H1 (cell line): ENCODE results near the gene PKP1. TPM values are rescaled to one million over a fixed set of nuclear protein-coding genes. Genes with fewer than 3 reads are reported as not detected.
A peak's percentile ranks its signal among the peaks of the same experiment; 100 is the strongest.

Experiments
- CTCF ChIA-PET: fragments of 300-600 bp; sonication (Branson Sonifier 250); formaldehyde crosslinking; loops from one replicate; lab custom pipeline; 2021; ENCODE audit not compliant: partially characterized antibody; lab: Charles Lee
- POLR2A ChIA-PET: fragments of 300-600 bp; sonication (Branson Sonifier 250); formaldehyde crosslinking; loops from one replicate; lab custom pipeline; 2021; ENCODE audit warnings: inconsistent platforms; ENCODE audit not compliant: partially characterized antibody; lab: Charles Lee
- DNase-seq, 2 experiments: peaks; one replicate each; pipeline versions ENCODE4 v3.0.0 to v3.0.0-alpha.2; 2010 to 2022; ENCODE audit warnings: low spot score in 2 of 2, low read depth in 1 of 2, mixed read lengths in 1 of 2
- FAIRE-seq: peaks from 2 replicates; lab custom pipeline; 2011; peaks lifted over from hg19 to GRCh38; lab: Jason Lieb, UNC
- H2AFZ ChIP-seq: 2 replicates; pipeline ENCODE4 v1.8.1; 2012; ENCODE audit warnings: low read length, inconsistent platforms
- H2AK5ac ChIP-seq: 2 replicates; pipeline ENCODE4 v1.6.1; 2013; ENCODE audit warnings: low read depth, low read length
- H2BK120ac ChIP-seq: replicated peaks from 2 replicates; pipeline ENCODE3; 2013; ENCODE audit warnings: low read depth, low read length, inconsistent platforms
- H2BK12ac ChIP-seq: 2 replicates; pipeline ENCODE4 v1.6.1; 2013; ENCODE audit warnings: low read depth, low read length
- H2BK15ac ChIP-seq: 2 replicates; pipeline ENCODE4 v1.6.1; 2013; ENCODE audit warnings: low read length
- H2BK20ac ChIP-seq: 2 replicates; pipeline ENCODE4 v1.6.1; 2013; ENCODE audit warnings: low read length
- H2BK5ac ChIP-seq: 2 replicates; pipeline ENCODE4 v1.6.1; 2013; ENCODE audit warnings: low read depth, low read length
- H3K14ac ChIP-seq: 2 replicates; pipeline ENCODE4 v1.6.1; 2013; ENCODE audit warnings: inconsistent platforms; ENCODE audit not compliant: insufficient read length
- H3K18ac ChIP-seq: 2 replicates; pipeline ENCODE4 v1.6.1; 2013; ENCODE audit warnings: low read length; ENCODE audit errors: extremely low read depth
- H3K23ac ChIP-seq: 2 replicates; pipeline ENCODE4 v1.6.1; 2013; ENCODE audit warnings: inconsistent platforms; ENCODE audit not compliant: insufficient read length
- H3K23me2 ChIP-seq: 2 replicates; pipeline ENCODE4 v1.6.1; 2013; ENCODE audit warnings: low read depth, low read length
- H3K27ac ChIP-seq: 2 replicates; pipeline ENCODE4 v1.6.1; 2011; ENCODE audit warnings: low read depth, low read length, inconsistent platforms
- H3K27me3 ChIP-seq, 4 experiments: replicated peaks in 1 of 4; 1 replicate in 1 of 4; 2 replicates in 3 of 4; pipeline versions ENCODE4 v1.6.1 to v1.8.1; 2011 to 2013; ENCODE audit warnings: low read length in 3 of 4, mild to moderate bottlenecking in 3 of 4, inconsistent platforms in 2 of 4, mixed read lengths in 2 of 4, moderate library complexity in 1 of 4; ENCODE audit not compliant: control insufficient read depth in 3 of 4, insufficient read depth in 3 of 4; ENCODE audit errors: extremely low read depth in 1 of 4
- H3K36me3 ChIP-seq, 4 experiments: 2 replicates each; pipeline versions ENCODE4 v1.6.1 to v1.8.1; 2011 to 2013; ENCODE audit warnings: mild to moderate bottlenecking in 4 of 4, low read length in 3 of 4, moderate library complexity in 2 of 4, control low read depth in 1 of 4, inconsistent platforms in 1 of 4; ENCODE audit not compliant: insufficient read depth in 4 of 4, control insufficient read depth in 2 of 4
- H3K4ac ChIP-seq: replicated peaks from 2 replicates; pipeline ENCODE3; 2013; ENCODE audit warnings: low read length, low read depth, mixed read lengths, inconsistent platforms; ENCODE audit not compliant: insufficient read length
- H3K4me1 ChIP-seq, 4 experiments: replicated peaks in 1 of 4; 1 replicate in 1 of 4; 2 replicates in 3 of 4; pipeline versions ENCODE4 v1.6.1 to v1.8.1; 2011 to 2013; ENCODE audit warnings: low read length in 3 of 4, inconsistent platforms in 2 of 4, mixed read lengths in 1 of 4; ENCODE audit not compliant: insufficient read depth in 4 of 4, control insufficient read depth in 3 of 4
- H3K4me2 ChIP-seq, 2 experiments: 2 replicates each; pipeline versions ENCODE4 v1.6.1 to v1.8.1; 2011 to 2013; ENCODE audit warnings: low read depth in 2 of 2, low read length in 2 of 2, control low read depth in 1 of 2, inconsistent platforms in 1 of 2, mild to moderate bottlenecking in 1 of 2; ENCODE audit not compliant: insufficient read depth in 1 of 2
- H3K4me3 ChIP-seq, 4 experiments: fragments of 200-600, 300-600 bp in 1 of 4; sonication (generic), shearing (Covaris generic), sonication (Bioruptor Twin) in 1 of 4; 2 replicates each; pipeline versions ENCODE4 v1.5.1 to v1.8.1; 2011 to 2016; ENCODE audit warnings: low read length in 4 of 4, low read depth in 3 of 4, control low read depth in 2 of 4, inconsistent platforms in 2 of 4, mild to moderate bottlenecking in 2 of 4, mixed read lengths in 1 of 4, moderate library complexity in 1 of 4; ENCODE audit not compliant: insufficient read depth in 2 of 4; ENCODE audit errors: extremely low read depth in 1 of 4
- H3K56ac ChIP-seq: replicated peaks from 2 replicates; pipeline ENCODE3; 2013; ENCODE audit warnings: low read depth, mild to moderate bottlenecking, mixed read lengths, low read length, inconsistent platforms; ENCODE audit not compliant: insufficient read length
- H3K79me1 ChIP-seq: 2 replicates; pipeline ENCODE4 v1.6.1; 2013; ENCODE audit warnings: low read depth, low read length, control low read depth
- H3K79me2 ChIP-seq, 2 experiments: 2 replicates each; pipeline versions ENCODE4 v1.6.1 to v1.8.1; 2012 to 2013; ENCODE audit warnings: low read length in 2 of 2, mild to moderate bottlenecking in 2 of 2, inconsistent platforms in 1 of 2; ENCODE audit not compliant: insufficient read depth in 2 of 2, control insufficient read depth in 1 of 2
- H3K9ac ChIP-seq, 4 experiments: replicated peaks in 1 of 4; 1 replicate in 1 of 4; 2 replicates in 3 of 4; pipeline versions ENCODE4 v1.6.1 to v1.8.1; 2011 to 2013; ENCODE audit warnings: low read depth in 3 of 4, low read length in 3 of 4, control low read depth in 2 of 4, mild to moderate bottlenecking in 2 of 4, moderate library complexity in 2 of 4, inconsistent platforms in 1 of 4; ENCODE audit errors: extremely low read depth in 1 of 4
- H3K9me3 ChIP-seq, 2 experiments: 2 replicates each; pipeline versions ENCODE4 v1.6.1 to v1.8.1; 2012 to 2013; ENCODE audit warnings: mild to moderate bottlenecking in 2 of 2, moderate library complexity in 2 of 2, control low read depth in 1 of 2, inconsistent platforms in 1 of 2, low read depth in 1 of 2, low read length in 1 of 2, mixed read lengths in 1 of 2; ENCODE audit not compliant: insufficient read depth in 2 of 2
- H4K20me1 ChIP-seq, 2 experiments: replicated peaks in 1 of 2; 2 replicates each; pipeline versions ENCODE3 to v1.8.1; 2011 to 2013; ENCODE audit warnings: inconsistent platforms in 2 of 2, low read length in 2 of 2, mild to moderate bottlenecking in 1 of 2; ENCODE audit not compliant: insufficient read depth in 2 of 2, control insufficient read depth in 1 of 2
- H4K5ac ChIP-seq: 2 replicates; pipeline ENCODE4 v1.6.1; 2013; ENCODE audit warnings: low read length, low read depth, mixed read lengths, inconsistent platforms; ENCODE audit not compliant: insufficient read length
- H4K8ac ChIP-seq: 2 replicates; pipeline ENCODE4 v1.8.0; 2013; ENCODE audit warnings: mild to moderate bottlenecking, moderate library complexity, low read length, inconsistent platforms; ENCODE audit not compliant: insufficient read depth; ENCODE audit errors: extremely low read depth
- H4K91ac ChIP-seq: replicated peaks from 2 replicates; pipeline ENCODE3; 2013; ENCODE audit warnings: low read length, mixed read lengths, inconsistent platforms; ENCODE audit not compliant: insufficient read length
- BCL11A ChIP-seq, 2 experiments: IDR thresholded peaks; one replicate each; pipeline ENCODE4 v1.6.1; 2011; ENCODE audit warnings: low read depth in 2 of 2, low read length in 2 of 2, mild to moderate bottlenecking in 2 of 2
- CBX8 ChIP-seq: fragments of 300-800, 300-1000 bp; sonication (generic); IDR thresholded peaks from 2 replicates; pipeline ENCODE4 v1.7.1; 2016; ENCODE audit warnings: low read depth, low read length, borderline replicate concordance
- CHD1 ChIP-seq: IDR thresholded peaks from 2 replicates; pipeline ENCODE4 v1.6.1; 2012; ENCODE audit warnings: low read depth, low read length, improper control_type of control experiment
- NRF1 ChIP-seq: IDR thresholded peaks from 2 replicates; pipeline ENCODE4 v1.6.1; 2011; ENCODE audit warnings: mild to moderate bottlenecking, low read depth, low read length, improper control_type of control experiment
- RFX5 ChIP-seq: IDR thresholded peaks from 2 replicates; pipeline ENCODE4 v1.6.1; 2011; ENCODE audit warnings: low read depth, low read length, improper control_type of control experiment, borderline replicate concordance
- SIX5 ChIP-seq: IDR thresholded peaks from 2 replicates; pipeline ENCODE4 v1.6.1; 2011; ENCODE audit warnings: mild to moderate bottlenecking, low read depth, low read length
- SP2 ChIP-seq: IDR thresholded peaks from 2 replicates; pipeline ENCODE4 v1.6.1; 2012; ENCODE audit warnings: mild to moderate bottlenecking, low read length, inconsistent platforms
- SP4 ChIP-seq: IDR thresholded peaks from 2 replicates; pipeline ENCODE4 v1.6.1; 2012; ENCODE audit warnings: low read length, inconsistent platforms
- TAF1 ChIP-seq: IDR thresholded peaks from 2 replicates; pipeline ENCODE4 v1.6.1; 2011; ENCODE audit warnings: mild to moderate bottlenecking, low read depth, low read length
- TBP ChIP-seq: IDR thresholded peaks from 2 replicates; pipeline ENCODE4 v1.6.1; 2011; ENCODE audit warnings: low read depth, low read length, improper control_type of control experiment
- TEAD4 ChIP-seq: IDR thresholded peaks from 2 replicates; pipeline ENCODE4 v1.6.1; 2012; ENCODE audit warnings: low read depth, low read length, inconsistent platforms, mixed read lengths
- USF2 ChIP-seq: IDR thresholded peaks from 2 replicates; pipeline ENCODE4 v1.6.1; 2011; ENCODE audit warnings: low read length, improper control_type of control experiment
- WGBS, 2 experiments: shearing (Covaris generic) in 1 of 2; methylation state at CpG; one replicate each; pipeline versions ENCODE4 v1.1.6 to v1.1.7; 2013 to 2015; ENCODE audit warnings: low lambda C conversion rate in 2 of 2, mixed read lengths in 2 of 2, inconsistent platforms in 1 of 2, low coverage in 1 of 2, missing lambda C conversion rate in 1 of 2; ENCODE audit not compliant: insufficient replicate concordance in 2 of 2, insufficient coverage in 1 of 2, insufficient read length in 1 of 2; ENCODE audit errors: extremely low coverage in 1 of 2, missing lambda C conversion rate in 1 of 2; 5-methylcytosine and 5-hydroxymethylcytosine counted together
- polyA plus RNA-seq, 7 experiments: library from polyadenylated mRNA; depleted of rRNA in 3 of 7; stranded (reverse) in 5 of 7; unstranded in 2 of 7; fragments of >200 nt in 5 of 7; fragments of 200-250 nt in 2 of 7; gene quantifications; 1 replicate in 5 of 7; 2 replicates in 1 of 7; 4 replicates in 1 of 7; pipeline versions ENCODE4 v1.2.1 to v1.2.3, GENCODE V29; 2011 to 2013; ENCODE audit warnings: missing spikeins in 2 of 7, mixed read lengths in 2 of 7
- total RNA-seq: library from RNA; stranded (reverse); fragmentation: NEBNext Ultra II Directional; extraction: Animal tissue kit (Norgen Biotek cat#: 25700); gene quantifications from 2 replicates; pipeline ENCODE4 v1.2.1, GENCODE V29; 2021

Gene PKP1
- total and polyA plus RNA-seq, 2 of the 8 experiments (the other 6 are each of a cell fraction or from before 2014, with no cell fraction given), result 0.21 to 0.95 TPM

- Histone ChIP-seq H3K14ac (no peak overlapping the region), H2BK20ac (no peak overlapping the region), H2BK15ac (peak overlapping the region; percentile 21; the same call in 1 of the 2 replicates), H4K5ac (no peak overlapping the region), H3K27me3 (0 out of 7 replicates have a peak, but pooled peaks cover 0 to 3% (median 0%) of the 10 kb centered on the region in 4 experiments), H4K91ac (no peak overlapping the region), H3K9me3 (no peaks in the 10 kb centered on the region; a peak in 1 of 4 replicates), H3K56ac (no peak overlapping the region), H2BK12ac (peak overlapping the region; percentile 5; the same call in 1 of the 2 replicates), H2AK5ac (no peak overlapping the region; the same call in 1 of the 2 replicates), H3K18ac (no peak overlapping the region; the same call in 1 of the 2 replicates), H3K79me1 (no peaks in the 10 kb centered on the region), H2AFZ (no peak overlapping the region), H3K4me3 (no peak overlapping the region), H3K9ac (no peak overlapping the region), H3K79me2 (no peaks in the 10 kb centered on the region), H3K4ac (no peak overlapping the region), H4K8ac (no peak overlapping the region), H2BK5ac (no peak overlapping the region), H3K36me3 (no peaks in the 10 kb centered on the region), H2BK120ac (no peak overlapping the region), H3K23ac (no peak overlapping the region), H4K20me1 (no peaks in the 10 kb centered on the region), H3K27ac (no peak overlapping the region), H3K23me2 (no peaks in the 10 kb centered on the region), H3K4me2 (no peak overlapping the region; a peak in 1 of 4 replicates), H3K4me1 (peaks cover 8 to 23% (median 11%) of the 10 kb centered on the region in 4 experiments; a peak in 6 of 7 replicates)
- ChIA-PET POLR2A (interaction anchor here (0.8 to 4.3 kb wide), 6 partner anchors 13 to 233 kb away, joined by 3 to 24 read pairs (median 4); no protein-coding TSS in a partner anchor), CTCF (interaction anchor here (0.6 to 8.6 kb wide), 51 partner anchors 9 to 467 kb away, joined by 3 to 271 read pairs (median 7); partner anchors contain the start of genes PKP1 and TNNT2)
- DNase-seq (peak in 1 of 2 experiments; percentile 80), FAIRE-seq (peak; percentile 72)
- 69% methylated on average over 5 of the region's 5 CpGs; no CpG with 5 or more reads in 1 of the 2 experiments for WGBS, 2 experiments
- TF ChIP-seq TEAD4 (peak; percentile 97), SP2 (no peak), BCL11A (IDR thresholded peaks at IDR 0.05; ENCODE audit: low read depth in 2 of 2, low read length in 2 of 2) (no peak), CBX8 (no peak), NRF1 (no peak), CHD1 (no peak), RFX5 (no peak), SP4 (no peak), TBP (no peak), SIX5 (no peak), TAF1 (no peak), USF2 (no peak)
Measured at GRCh38 chr1:201346337-201346939, 63.1 kb downstream of the PKP1 start.
